Astrocyte (in vitro differentiated cells and primary cell): ENCODE measurements around the gene PCYT1A. TPM values are rescaled to one million over a fixed set of nuclear protein-coding genes. Genes with fewer than 3 reads are reported as not detected.
A peak's percentile ranks its signal among the peaks of the same experiment; 100 is the strongest.

Experiments used
- DNase-seq: peaks from one replicate; pipeline ENCODE4 v3.0.0-alpha.2; 2010; ENCODE audit warnings: low read depth
- FAIRE-seq: peaks from 2 replicates; lab custom pipeline; 2011; peaks lifted over from hg19 to GRCh38; lab: Jason Lieb, UNC
- H2AFZ ChIP-seq: 2 replicates; pipeline ENCODE4 v1.6.0; 2012; ENCODE audit warnings: low read depth, low read length, inconsistent platforms
- H3K27ac ChIP-seq: 2 replicates; pipeline ENCODE4 v1.5.1; 2011; ENCODE audit warnings: low read depth, low read length, inconsistent platforms
- H3K27me3 ChIP-seq: 2 replicates; pipeline ENCODE4 v1.6.0; 2011; ENCODE audit warnings: low read length, inconsistent platforms; ENCODE audit not compliant: insufficient read depth
- H3K36me3 ChIP-seq: 2 replicates; pipeline ENCODE4 v1.5.1; 2011; ENCODE audit warnings: low read length, inconsistent platforms; ENCODE audit not compliant: insufficient read depth
- H3K4me1 ChIP-seq: 2 replicates; pipeline ENCODE4 v1.5.1; 2011; ENCODE audit warnings: low read length, inconsistent platforms; ENCODE audit not compliant: insufficient read depth
- H3K4me2 ChIP-seq: 2 replicates; pipeline ENCODE4 v1.6.0; 2012; ENCODE audit warnings: low read length, inconsistent platforms
- H3K4me3 ChIP-seq: 2 replicates; pipeline ENCODE4 v1.5.1; 2011; ENCODE audit warnings: low read depth, mild to moderate bottlenecking, low read length, inconsistent platforms; ENCODE audit not compliant: insufficient read depth
- H3K79me2 ChIP-seq: 2 replicates; pipeline ENCODE4 v1.6.0; 2012; ENCODE audit warnings: mild to moderate bottlenecking, low read length, inconsistent platforms; ENCODE audit not compliant: insufficient read depth
- H3K9ac ChIP-seq: 2 replicates; pipeline ENCODE4 v1.6.0; 2012; ENCODE audit warnings: mild to moderate bottlenecking, low read length, inconsistent platforms
- H3K9me3 ChIP-seq: 2 replicates; pipeline ENCODE4 v1.5.1; 2012; ENCODE audit warnings: low read depth, mild to moderate bottlenecking, low read length, inconsistent platforms; ENCODE audit not compliant: insufficient read depth
- H4K20me1 ChIP-seq: 2 replicates; pipeline ENCODE4 v1.6.0; 2012; ENCODE audit warnings: low read length, inconsistent platforms; ENCODE audit not compliant: insufficient read depth
- H3K27ac Mint-ChIP-seq: one replicate; pipeline ENCODE4 v1.8.0; 2021; ENCODE audit warnings: mild to moderate bottlenecking, mixed read lengths; ENCODE audit not compliant: unreplicated experiment
- H3K27me3 Mint-ChIP-seq: one replicate; pipeline ENCODE4 v1.8.0; 2021; ENCODE audit warnings: low read depth, mixed read lengths; ENCODE audit not compliant: unreplicated experiment
- H3K36me3 Mint-ChIP-seq: one replicate; pipeline ENCODE4 v1.8.0; 2021; ENCODE audit warnings: low read depth, mixed read lengths; ENCODE audit not compliant: unreplicated experiment
- H3K4me1 Mint-ChIP-seq: one replicate; pipeline ENCODE4 v1.8.0; 2021; ENCODE audit warnings: low read depth, mixed read lengths; ENCODE audit not compliant: unreplicated experiment
- H3K4me3 Mint-ChIP-seq: one replicate; pipeline ENCODE4 v1.8.0; 2021; ENCODE audit warnings: mild to moderate bottlenecking, moderate library complexity, mixed read lengths; ENCODE audit not compliant: unreplicated experiment
- H3K9me3 Mint-ChIP-seq: one replicate; pipeline ENCODE4 v1.8.0; 2021; ENCODE audit warnings: mild to moderate bottlenecking, mixed read lengths; ENCODE audit not compliant: unreplicated experiment
- EZH2 ChIP-seq: IDR thresholded peaks from 2 replicates; pipeline ENCODE4 v1.6.1; 2012; ENCODE audit warnings: mild to moderate bottlenecking, low read length, inconsistent platforms; ENCODE audit not compliant: insufficient read depth
- total RNA-seq: library from RNA; stranded (reverse); gene quantifications from 2 replicates; pipeline ENCODE4 v1.2.1, GENCODE V29; 2021
- TF ChIP-seq, protein P1 (sequence below): IDR thresholded peaks from 2 replicates; pipeline ENCODE4 v1.5.1; 2011; ENCODE audit warnings: low read depth, mild to moderate bottlenecking, inconsistent platforms, low read length, moderate library complexity; ENCODE audit not compliant: insufficient read depth

PCYT1A gene
- total RNA-seq, 1 donor from 2014 or later, result 92.6 TPM

DNA sequence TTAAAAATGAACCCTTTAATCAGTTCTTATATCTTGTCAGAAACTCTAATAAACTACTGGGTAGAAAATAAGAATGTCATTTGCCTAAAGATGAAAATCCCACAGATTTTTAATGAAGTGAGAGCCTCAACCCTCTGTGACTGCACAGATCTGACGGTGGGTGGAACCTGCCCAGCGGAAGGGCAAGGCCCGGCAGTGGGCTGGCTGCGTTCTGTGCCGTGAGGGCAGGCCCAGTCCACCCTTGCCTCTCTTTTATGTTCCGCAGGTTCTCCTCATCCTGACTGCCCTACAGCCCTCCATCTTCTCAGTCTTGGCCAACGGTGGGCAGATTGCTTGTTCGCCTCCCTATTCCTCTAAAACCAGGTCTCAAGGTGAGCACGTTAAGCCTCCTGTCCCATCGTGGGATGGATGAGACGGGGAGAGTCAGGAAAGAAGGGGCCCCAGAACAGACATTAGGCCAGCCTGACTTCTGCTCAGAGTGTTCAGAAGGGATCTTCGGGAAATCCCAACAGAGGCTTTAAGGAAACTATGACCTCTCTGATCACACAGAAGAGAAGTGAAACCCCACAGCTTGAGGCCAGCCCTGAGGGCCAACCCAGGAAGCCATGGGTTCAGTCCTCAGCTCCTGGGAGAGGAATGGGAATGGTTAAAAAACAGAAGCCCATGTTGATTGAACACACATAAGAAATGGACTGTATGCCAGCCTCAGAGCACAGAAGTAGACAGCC, 55.2 kb downstream of the PCYT1A start:
- Mint-ChIP-seq H3K36me3 (peaks cover 13% of the 10 kb centered on the region), H3K27ac (no peak overlapping the region), H3K27me3 (no peaks in the 10 kb centered on the region), H3K4me3 (no peak overlapping the region), H3K9me3 (no peaks in the 10 kb centered on the region), H3K4me1 (peaks cover 6% of the 10 kb centered on the region)
- no peak overlapping the region for H3K27ac ChIP-seq
- no peak overlapping the region for H3K9ac ChIP-seq
- no peaks in the 10 kb centered on the region for H3K4me1 ChIP-seq
- H3K4me2 ChIP-seq, result no peak overlapping the region
- FAIRE-seq (no peak), DNase-seq (no peak)
- H3K36me3 ChIP-seq, result peaks cover 6% of the 10 kb centered on the region
- H3K79me2 ChIP-seq, result no peaks in the 10 kb centered on the region
- no peaks in the 10 kb centered on the region for H3K27me3 ChIP-seq
- no peak for TF ChIP-seq EZH2
- TF ChIP-seq, protein P1, sequence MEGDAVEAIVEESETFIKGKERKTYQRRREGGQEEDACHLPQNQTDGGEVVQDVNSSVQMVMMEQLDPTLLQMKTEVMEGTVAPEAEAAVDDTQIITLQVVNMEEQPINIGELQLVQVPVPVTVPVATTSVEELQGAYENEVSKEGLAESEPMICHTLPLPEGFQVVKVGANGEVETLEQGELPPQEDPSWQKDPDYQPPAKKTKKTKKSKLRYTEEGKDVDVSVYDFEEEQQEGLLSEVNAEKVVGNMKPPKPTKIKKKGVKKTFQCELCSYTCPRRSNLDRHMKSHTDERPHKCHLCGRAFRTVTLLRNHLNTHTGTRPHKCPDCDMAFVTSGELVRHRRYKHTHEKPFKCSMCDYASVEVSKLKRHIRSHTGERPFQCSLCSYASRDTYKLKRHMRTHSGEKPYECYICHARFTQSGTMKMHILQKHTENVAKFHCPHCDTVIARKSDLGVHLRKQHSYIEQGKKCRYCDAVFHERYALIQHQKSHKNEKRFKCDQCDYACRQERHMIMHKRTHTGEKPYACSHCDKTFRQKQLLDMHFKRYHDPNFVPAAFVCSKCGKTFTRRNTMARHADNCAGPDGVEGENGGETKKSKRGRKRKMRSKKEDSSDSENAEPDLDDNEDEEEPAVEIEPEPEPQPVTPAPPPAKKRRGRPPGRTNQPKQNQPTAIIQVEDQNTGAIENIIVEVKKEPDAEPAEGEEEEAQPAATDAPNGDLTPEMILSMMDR, result no peak
- H3K4me3 ChIP-seq, result no peak overlapping the region
- peaks cover 10% of the 10 kb centered on the region for H4K20me1 ChIP-seq
- H3K9me3 ChIP-seq, result no peaks in the 10 kb centered on the region
- no peak overlapping the region for H2AFZ ChIP-seq

DNA sequence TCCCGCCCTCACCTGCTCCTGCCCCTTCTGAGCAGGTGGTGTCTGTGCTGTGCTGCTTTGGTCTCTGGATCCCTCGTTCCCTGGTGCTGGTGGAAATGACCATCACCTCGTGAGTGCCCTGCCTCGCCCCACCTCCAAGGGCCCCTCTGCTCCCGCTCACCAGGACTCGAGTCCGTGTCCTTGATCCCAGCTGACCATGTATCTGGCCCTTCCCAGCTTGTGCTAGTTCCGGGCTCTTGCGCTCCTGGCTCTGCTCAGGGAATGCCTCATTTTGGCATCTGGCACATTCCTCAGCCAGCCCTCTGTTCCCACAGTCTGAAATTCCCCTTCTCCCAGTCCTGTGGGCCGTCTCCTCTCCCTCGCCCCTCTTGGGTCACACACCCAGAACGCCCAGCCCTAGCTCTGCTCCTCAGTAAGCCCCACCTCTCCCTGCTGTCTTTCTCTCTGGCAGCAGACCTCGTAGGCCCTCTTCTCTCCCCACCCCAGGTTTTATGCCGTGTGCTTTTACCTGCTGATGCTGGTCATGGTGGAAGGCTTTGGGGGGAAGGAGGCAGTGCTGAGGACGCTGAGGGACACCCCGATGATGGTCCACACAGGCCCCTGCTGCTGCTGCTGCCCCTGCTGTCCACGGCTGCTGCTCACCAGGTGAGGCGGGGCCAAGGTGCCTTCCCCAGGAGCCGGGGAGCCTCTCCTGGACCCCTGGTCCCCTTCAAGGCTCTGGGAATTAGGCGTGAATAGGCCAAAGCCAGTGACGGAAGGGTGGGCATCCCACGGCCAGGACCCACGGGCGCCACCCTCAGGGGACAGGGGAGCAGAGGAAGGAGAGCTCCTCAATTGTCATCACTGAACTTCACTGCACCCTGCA, 59.7 kb downstream of the PCYT1A start:
- H3K4me3 Mint-ChIP-seq, result peak overlapping the region; percentile 22
- peaks cover 8% of the 10 kb centered on the region for H3K4me1 Mint-ChIP-seq
- Histone ChIP-seq H3K27ac (no peak overlapping the region), H3K79me2 (no peaks in the 10 kb centered on the region), H3K36me3 (no peaks in the 10 kb centered on the region), H3K4me3 (no peak overlapping the region), H3K4me1 (no peaks in the 10 kb centered on the region), H3K27me3 (peaks cover under 1% of the 10 kb centered on the region), H3K4me2 (no peak overlapping the region), H3K9ac (no peak overlapping the region), H2AFZ (no peak overlapping the region), H3K9me3 (no peaks in the 10 kb centered on the region), H4K20me1 (no peaks in the 10 kb centered on the region)
- no peak overlapping the region for H3K27ac Mint-ChIP-seq
- no peaks in the 10 kb centered on the region for H3K27me3 Mint-ChIP-seq
- TF ChIP-seq, protein P1, result no peak
- H3K36me3 Mint-ChIP-seq, result peaks cover 7% of the 10 kb centered on the region
- FAIRE-seq, result no peak
- DNase-seq, result peak; percentile 11
- H3K9me3 Mint-ChIP-seq, result no peaks in the 10 kb centered on the region
